Measurements from ENCODE around the gene COQ10A. TPM values are rescaled to one million over a fixed set of nuclear protein-coding genes. Genes with fewer than 3 reads are reported as not detected.

The COQ10A gene
- total and polyA plus RNA-seq, 2 donors from 2014 or later, result 14.5 to 30.0 TPM

DNA sequence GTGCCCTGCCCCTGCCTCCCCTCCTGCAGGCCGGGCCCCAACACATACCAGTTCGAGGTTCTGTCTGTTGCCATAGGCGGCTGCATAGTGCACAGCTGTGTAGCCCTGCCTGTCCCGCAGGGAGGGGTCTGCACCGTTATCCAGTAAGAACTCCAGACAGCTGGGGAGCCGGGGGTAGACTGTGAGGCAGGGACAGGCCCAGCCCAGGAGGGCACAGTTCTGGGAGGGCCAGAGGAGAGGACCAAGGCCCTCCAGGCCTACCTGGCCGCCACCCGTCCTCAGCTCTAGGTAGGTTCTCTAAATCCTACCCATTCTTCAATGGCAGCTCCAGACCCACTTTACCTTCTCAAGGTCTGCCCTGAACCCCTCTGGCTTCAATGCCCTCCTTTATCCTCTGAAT is 18.0 kb upstream of the COQ10A start:
- no peak for FAIRE-seq
- H3K4me1 ChIP-seq (ENCODE audit: control insufficient read depth in 2 of 3, insufficient read depth in 2 of 3, low read depth in 1 of 3, low read length in 3 of 3), result no peaks in the 10 kb centered on the region
- H3K27ac ChIP-seq (ENCODE audit: low read depth in 2 of 2, low read length in 2 of 2), result no peak overlapping the region
- no peaks in the 10 kb centered on the region for H3K9me3 ChIP-seq (ENCODE audit: control insufficient read depth in 2 of 3, insufficient read depth in 1 of 3, low read length in 3 of 3)
- DNase-seq, result peak in 1 of 5 donors; percentile 52
- TF ChIP-seq, protein P1, sequence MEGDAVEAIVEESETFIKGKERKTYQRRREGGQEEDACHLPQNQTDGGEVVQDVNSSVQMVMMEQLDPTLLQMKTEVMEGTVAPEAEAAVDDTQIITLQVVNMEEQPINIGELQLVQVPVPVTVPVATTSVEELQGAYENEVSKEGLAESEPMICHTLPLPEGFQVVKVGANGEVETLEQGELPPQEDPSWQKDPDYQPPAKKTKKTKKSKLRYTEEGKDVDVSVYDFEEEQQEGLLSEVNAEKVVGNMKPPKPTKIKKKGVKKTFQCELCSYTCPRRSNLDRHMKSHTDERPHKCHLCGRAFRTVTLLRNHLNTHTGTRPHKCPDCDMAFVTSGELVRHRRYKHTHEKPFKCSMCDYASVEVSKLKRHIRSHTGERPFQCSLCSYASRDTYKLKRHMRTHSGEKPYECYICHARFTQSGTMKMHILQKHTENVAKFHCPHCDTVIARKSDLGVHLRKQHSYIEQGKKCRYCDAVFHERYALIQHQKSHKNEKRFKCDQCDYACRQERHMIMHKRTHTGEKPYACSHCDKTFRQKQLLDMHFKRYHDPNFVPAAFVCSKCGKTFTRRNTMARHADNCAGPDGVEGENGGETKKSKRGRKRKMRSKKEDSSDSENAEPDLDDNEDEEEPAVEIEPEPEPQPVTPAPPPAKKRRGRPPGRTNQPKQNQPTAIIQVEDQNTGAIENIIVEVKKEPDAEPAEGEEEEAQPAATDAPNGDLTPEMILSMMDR (IDR thresholded peaks at IDR 0.05; ENCODE audit: borderline replicate concordance, extremely low read depth, insufficient read depth), result no peak
- no peak overlapping the region for H3K9ac ChIP-seq (ENCODE audit: low read length in 3 of 3)
- no peak overlapping the region for H3K4me3 ChIP-seq (ENCODE audit: low read length in 3 of 3)
- peaks cover 21 to 67% (median 59%) of the 10 kb centered on the region in 3 donors for H3K36me3 ChIP-seq (ENCODE audit: control insufficient read depth in 2 of 3, insufficient read depth in 3 of 3, low read length in 3 of 3)
- H3K27me3 ChIP-seq (ENCODE audit: control insufficient read depth, insufficient read depth, low read length), result no peaks in the 10 kb centered on the region
- intact Hi-C loops (cut with DNase I), result no loop called here

DNA sequence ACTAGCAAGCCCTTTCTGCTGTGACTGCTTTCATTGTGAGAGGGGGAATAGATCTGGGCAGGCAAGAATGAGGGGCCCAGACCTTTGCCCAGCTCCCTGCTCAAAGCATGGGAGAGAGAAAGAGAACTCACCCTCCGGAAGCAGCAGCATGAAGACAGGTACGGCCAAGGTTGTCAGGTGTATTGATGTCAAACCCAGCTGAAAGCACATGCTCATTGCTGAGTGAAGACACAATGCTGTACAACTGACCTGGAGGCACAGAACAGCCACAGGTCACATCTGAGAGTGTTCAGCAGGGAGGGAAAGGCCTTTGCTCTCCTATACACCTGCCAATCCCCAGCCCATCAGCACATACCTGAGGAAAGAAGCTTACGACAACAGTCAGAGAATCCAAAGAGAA is 14.1 kb upstream of the COQ10A start:
- no peak for DNase-seq
- H3K36me3 ChIP-seq (ENCODE audit: control insufficient read depth in 2 of 3, insufficient read depth in 3 of 3, low read length in 3 of 3), result peaks cover 21 to 66% (median 49%) of the 10 kb centered on the region in 3 donors
- no peaks in the 10 kb centered on the region for H3K27me3 ChIP-seq (ENCODE audit: control insufficient read depth, insufficient read depth, low read length)
- TF ChIP-seq, protein P1 (IDR thresholded peaks at IDR 0.05; ENCODE audit: borderline replicate concordance, extremely low read depth, insufficient read depth), result no peak
- H3K9me3 ChIP-seq (ENCODE audit: control insufficient read depth in 2 of 3, insufficient read depth in 1 of 3, low read length in 3 of 3), result no peaks in the 10 kb centered on the region
- no peak overlapping the region for H3K27ac ChIP-seq (ENCODE audit: low read depth in 2 of 2, low read length in 2 of 2)
- intact Hi-C loops (cut with DNase I), result no loop called here
- FAIRE-seq, result no peak
- H3K4me1 ChIP-seq (ENCODE audit: control insufficient read depth in 2 of 3, insufficient read depth in 2 of 3, low read depth in 1 of 3, low read length in 3 of 3), result peaks cover 4 to 10% (median 10%) of the 10 kb centered on the region in 3 donors
- H3K9ac ChIP-seq (ENCODE audit: low read length in 3 of 3), result no peak overlapping the region
- H3K4me3 ChIP-seq (ENCODE audit: low read length in 3 of 3), result no peak overlapping the region

DNA sequence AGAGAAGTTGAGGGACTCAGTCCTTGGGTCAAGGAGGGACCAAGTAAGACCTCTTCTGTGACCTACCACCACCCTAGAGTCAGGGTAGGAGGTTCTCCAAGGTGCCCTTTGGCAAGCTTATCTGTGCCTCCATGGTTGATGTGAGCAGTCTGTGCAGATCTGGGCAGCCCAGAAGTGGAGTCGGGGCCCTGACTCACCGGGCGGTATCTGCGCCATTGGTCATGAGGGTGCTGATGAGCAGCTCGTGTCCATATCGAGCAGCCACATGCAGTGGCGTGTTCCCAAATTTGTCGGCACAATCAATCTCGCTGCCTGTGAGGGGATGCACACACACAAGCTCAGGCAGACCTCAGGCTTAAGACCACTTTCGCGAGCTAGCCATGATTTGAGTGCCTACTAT is 13.7 kb upstream of the COQ10A start:
- intact Hi-C loops (cut with DNase I), result no loop called here
- Histone ChIP-seq H3K4me3 (ENCODE audit: low read length in 3 of 3) (no peak overlapping the region), H3K9ac (ENCODE audit: low read length in 3 of 3) (no peak overlapping the region), H3K4me1 (ENCODE audit: control insufficient read depth in 2 of 3, insufficient read depth in 2 of 3, low read depth in 1 of 3, low read length in 3 of 3) (peaks cover 4 to 10% (median 10%) of the 10 kb centered on the region in 3 donors), H3K27me3 (ENCODE audit: control insufficient read depth, insufficient read depth, low read length) (no peaks in the 10 kb centered on the region), H3K9me3 (ENCODE audit: control insufficient read depth in 2 of 3, insufficient read depth in 1 of 3, low read length in 3 of 3) (no peaks in the 10 kb centered on the region), H3K27ac (ENCODE audit: low read depth in 2 of 2, low read length in 2 of 2) (no peak overlapping the region), H3K36me3 (ENCODE audit: control insufficient read depth in 2 of 3, insufficient read depth in 3 of 3, low read length in 3 of 3) (peaks cover 21 to 62% (median 45%) of the 10 kb centered on the region in 3 donors)
- FAIRE-seq, result no peak
- TF ChIP-seq, protein P1 (IDR thresholded peaks at IDR 0.05; ENCODE audit: borderline replicate concordance, extremely low read depth, insufficient read depth), result no peak
- DNase-seq, result peak in 1 of 5 donors; percentile 50

DNA sequence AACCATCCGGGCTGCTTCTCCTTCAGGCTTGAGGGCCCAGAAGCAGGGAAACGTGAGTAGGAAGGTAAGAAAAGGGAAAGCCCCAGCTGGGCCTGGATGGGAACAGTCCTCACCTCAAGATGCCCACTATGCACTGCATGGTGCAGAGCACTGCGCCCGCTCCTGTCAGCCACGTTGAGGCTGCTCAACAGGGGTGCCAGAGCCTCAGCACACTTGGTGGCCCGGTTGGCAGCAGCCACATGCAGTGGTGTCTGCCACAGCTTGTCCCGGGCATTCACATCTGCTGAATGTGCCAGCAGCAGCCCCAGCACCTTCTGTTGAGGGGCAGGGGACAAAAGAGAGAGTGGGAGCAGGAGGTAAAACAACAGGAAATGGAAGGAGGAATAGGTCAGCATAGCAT is 11.1 kb upstream of the COQ10A start:
- Histone ChIP-seq H3K4me3 (ENCODE audit: low read length in 3 of 3) (no peak overlapping the region), H3K27me3 (ENCODE audit: control insufficient read depth, insufficient read depth, low read length) (no peaks in the 10 kb centered on the region), H3K27ac (ENCODE audit: low read depth in 2 of 2, low read length in 2 of 2) (no peak overlapping the region), H3K9ac (ENCODE audit: low read length in 3 of 3) (no peak overlapping the region), H3K4me1 (ENCODE audit: control insufficient read depth in 2 of 3, insufficient read depth in 2 of 3, low read depth in 1 of 3, low read length in 3 of 3) (peaks cover 4 to 13% (median 10%) of the 10 kb centered on the region in 3 donors), H3K36me3 (ENCODE audit: control insufficient read depth in 2 of 3, insufficient read depth in 3 of 3, low read length in 3 of 3) (peaks cover 19 to 51% (median 36%) of the 10 kb centered on the region in 3 donors), H3K9me3 (ENCODE audit: control insufficient read depth in 2 of 3, insufficient read depth in 1 of 3, low read length in 3 of 3) (no peaks in the 10 kb centered on the region)
- intact Hi-C loops (cut with DNase I), result no loop called here
- no peak for DNase-seq
- TF ChIP-seq, protein P1 (IDR thresholded peaks at IDR 0.05; ENCODE audit: borderline replicate concordance, extremely low read depth, insufficient read depth), result no peak
- no peak for FAIRE-seq

Data from kidney (tissue), 14 donors.